K562 (cell line): Measurements from ENCODE around the gene ATP2A3. TPM values are rescaled to one million over a fixed set of nuclear protein-coding genes. Genes with fewer than 3 reads are reported as not detected.

Source experiments
- ATAC-seq: fragments of 200-7000 bp; cut with Tn5 transposase; 3 replicates; pipeline ENCODE4 v1.9.1; 2020; ENCODE audit warnings: moderate library complexity
- BruUV-seq: library from RNA; stranded (reverse); fragments of 400-500 nt; replicated peaks from 2 replicates; lab custom pipeline; 2021; lab: Mats Ljungman, UMichigan
- CTCF ChIA-PET: fragments of 300-600 bp; formaldehyde crosslinking; extraction: SDS; loops from one replicate; lab custom pipeline; 2021; ENCODE audit warnings: low intra/inter-chr PET ratio; lab: Yijun Ruan, JAX
- POLR2A ChIA-PET: fragments of 300-600, 350-650 bp; sonication (Branson Sonifier 250); formaldehyde crosslinking; extraction: SDS; loops from one replicate; lab custom pipeline; 2021; ENCODE audit warnings: antibody characterized with exemption, inconsistent platforms; lab: Yijun Ruan, JAX
- DNase-seq, 4 experiments: peaks; one replicate each; pipeline versions ENCODE4 v3.0.0 to v3.0.0-alpha.2; 2011 to 2018; ENCODE audit warnings: low spot score in 3 of 4, mixed read lengths in 3 of 4; ENCODE audit errors: extremely low read depth in 1 of 4
- FAIRE-seq: peaks from 2 replicates; lab custom pipeline; 2011; peaks lifted over from hg19 to GRCh38; lab: Jason Lieb, UNC
- H2AFZ ChIP-seq: 2 replicates; pipeline ENCODE4 v1.6.0; 2011; ENCODE audit warnings: low read depth, low read length, control low read depth, inconsistent platforms
- H3K27ac ChIP-seq: fragments of 200-600 bp; 3 replicates; pipeline ENCODE4 v1.8.0; 2011; ENCODE audit warnings: low read depth, mild to moderate bottlenecking, control low read depth, inconsistent platforms, low read length, moderate library complexity, mixed read lengths; ENCODE audit errors: extremely low read depth
- H3K27me3 ChIP-seq, 2 experiments: fragments of 300-600 bp in 1 of 2; 2 replicates in 1 of 2; 3 replicates in 1 of 2; pipeline versions ENCODE4 v1.6.0 to v1.8.0; 2011; ENCODE audit warnings: inconsistent platforms in 2 of 2, low read length in 2 of 2, mild to moderate bottlenecking in 1 of 2, mixed read lengths in 1 of 2, moderate library complexity in 1 of 2; ENCODE audit not compliant: control insufficient read depth in 2 of 2, insufficient read depth in 2 of 2
- H3K36me3 ChIP-seq: fragments of 300-600 bp; 3 replicates; pipeline ENCODE4 v1.8.0; 2011; ENCODE audit warnings: mild to moderate bottlenecking, low read length, inconsistent platforms; ENCODE audit not compliant: control insufficient read depth, insufficient read depth
- H3K4me1 ChIP-seq, 2 experiments: fragments of 200-600 bp in 1 of 2; replicated peaks in 1 of 2; 2 replicates in 1 of 2; 3 replicates in 1 of 2; pipeline versions ENCODE4 v1.5.1 to v1.8.0; 2011; ENCODE audit warnings: inconsistent platforms in 2 of 2, low read length in 2 of 2, mild to moderate bottlenecking in 1 of 2, mixed read lengths in 1 of 2, moderate library complexity in 1 of 2; ENCODE audit not compliant: control insufficient read depth in 2 of 2, insufficient read depth in 2 of 2
- H3K4me2 ChIP-seq: 2 replicates; pipeline ENCODE4 v1.6.1; 2011; ENCODE audit warnings: low read length, control low read depth, inconsistent platforms, mixed read lengths; ENCODE audit not compliant: insufficient read depth
- H3K4me3 ChIP-seq: fragments of 200-600 bp; sonication (generic), shearing (Covaris generic); 2 replicates; pipeline ENCODE4 v1.5.1; 2016; ENCODE audit warnings: control low read depth, inconsistent platforms
- H3K79me2 ChIP-seq: fragments of 200-600 bp; 3 replicates; pipeline ENCODE4 v1.8.0; 2011; ENCODE audit warnings: low read length, inconsistent platforms; ENCODE audit not compliant: control insufficient read depth, insufficient read depth
- H3K9ac ChIP-seq, 2 experiments: 2 replicates each; pipeline versions ENCODE4 v1.6.0 to v1.6.1; 2011; ENCODE audit warnings: low read depth in 2 of 2, low read length in 2 of 2, control low read depth in 1 of 2, inconsistent platforms in 1 of 2, mild to moderate bottlenecking in 1 of 2, mixed read lengths in 1 of 2; ENCODE audit not compliant: insufficient read depth in 1 of 2
- H3K9me1 ChIP-seq: one replicate; pipeline ENCODE4 v1.6.0; 2011; ENCODE audit warnings: inconsistent platforms, mild to moderate bottlenecking, low read length, moderate library complexity; ENCODE audit not compliant: control insufficient read depth, insufficient read depth
- H3K9me3 ChIP-seq: replicated peaks from 2 replicates; pipeline ENCODE4 v1.5.1; 2011; ENCODE audit warnings: low read depth, low read length, inconsistent platforms; ENCODE audit not compliant: control insufficient read depth, insufficient read depth
- H4K20me1 ChIP-seq: replicated peaks from 2 replicates; pipeline ENCODE4 v1.6.1; 2011; ENCODE audit warnings: low read length, inconsistent platforms, mixed read lengths; ENCODE audit not compliant: control insufficient read depth, insufficient read depth
- BRF1 ChIP-seq: IDR thresholded peaks from 3 replicates; pipeline ENCODE4 v1.6.1; 2011; ENCODE audit warnings: borderline replicate concordance, mild to moderate bottlenecking; ENCODE audit not compliant: insufficient read length; ENCODE audit errors: extremely low read depth
- CEBPG ChIP-seq, 3 experiments: fragments of 200-800 bp in 1 of 3; sonication (Bioruptor generic) in 1 of 3; sonication (generic) in 1 of 3; formaldehyde crosslinking in 1 of 3; IDR thresholded peaks in 2 of 3; conservative IDR thresholded peaks in 1 of 3; 2 replicates each; pipeline versions ENCODE4 v1.6.1 to v1.8.0; 2016 to 2022; ENCODE audit warnings: missing compliant biosample characterization in 2 of 3, missing genetic modification characterization in 2 of 3, mild to moderate bottlenecking in 1 of 3, missing genetic modification reagents in 1 of 3
- HMG20A ChIP-seq: fragments of 450-650 bp; formaldehyde crosslinking; conservative IDR thresholded peaks from 2 replicates; pipeline ENCODE4 v1.4.0; 2020; ENCODE audit warnings: mild to moderate bottlenecking, mixed read lengths
- MECOM ChIP-seq: fragments of 250-450 bp; sonication (Bioruptor Pico); IDR thresholded peaks from 2 replicates; pipeline ENCODE4 v1.8.0; 2022; ENCODE audit warnings: inconsistent platforms
- MYNN ChIP-seq, 2 experiments: sonication (generic); formaldehyde crosslinking in 1 of 2; IDR thresholded peaks; 2 replicates each; pipeline versions ENCODE4 v1.5.0 to v1.6.1; 2016 to 2020; ENCODE audit warnings: antibody characterized with exemption in 1 of 2, missing genetic modification reagents in 1 of 2
- PML ChIP-seq: IDR thresholded peaks from 2 replicates; pipeline ENCODE4 v1.6.1; 2012; ENCODE audit warnings: low read length, inconsistent platforms
- POLR2AphosphoS2 ChIP-seq: IDR thresholded peaks from 2 replicates; pipeline ENCODE4 v1.6.1; 2012; ENCODE audit warnings: low read length, improper control_type of control experiment
- POLR2G ChIP-seq: fragments of 200-400 bp; formaldehyde crosslinking; IDR thresholded peaks from 2 replicates; pipeline ENCODE4 v1.6.1; 2017; ENCODE audit warnings: low read depth, mild to moderate bottlenecking, antibody characterized with exemption, low read length, moderate library complexity
- RBM22 ChIP-seq: fragments of 200-400 bp; formaldehyde crosslinking; IDR thresholded peaks from 2 replicates; pipeline ENCODE4 v1.6.1; 2018; ENCODE audit warnings: low read length, low read depth; ENCODE audit not compliant: poor library complexity, severe bottlenecking
- SMARCC2 ChIP-seq: fragments of 450-650 bp; IDR thresholded peaks from 2 replicates; pipeline ENCODE4 v1.6.1; 2017; ENCODE audit warnings: antibody characterized with exemption, moderate library complexity, mild to moderate bottlenecking, low read depth
- TEAD4 ChIP-seq, 2 experiments: sonication (generic) in 1 of 2; formaldehyde crosslinking in 1 of 2; IDR thresholded peaks; 2 replicates each; pipeline versions ENCODE4 v1.6.1 to v1.8.0; 2012 to 2022; ENCODE audit warnings: borderline replicate concordance in 1 of 2, inconsistent platforms in 1 of 2, low read length in 1 of 2, mild to moderate bottlenecking in 1 of 2, missing genetic modification reagents in 1 of 2
- ZNF124 ChIP-seq: sonication (generic); formaldehyde crosslinking; IDR thresholded peaks from 2 replicates; pipeline ENCODE4 v1.8.1; 2022; ENCODE audit warnings: missing genetic modification reagents
- ZNF57 ChIP-seq: fragments of 450-650 bp; formaldehyde crosslinking; IDR thresholded peaks from 2 replicates; pipeline ENCODE4 v1.4.0; 2020; ENCODE audit warnings: mild to moderate bottlenecking, moderate library complexity
- WGBS: fragments of 100-300 bp; shearing (Covaris generic); methylation state at CpG from one replicate; pipeline ENCODE4 v1.1.6; 2016; ENCODE audit warnings: low coverage, mixed read lengths; ENCODE audit not compliant: insufficient coverage; ENCODE audit errors: missing lambda C conversion rate; 5-methylcytosine and 5-hydroxymethylcytosine counted together
- in situ Hi-C: fragments of 300-500 bp; cut with MboI; formaldehyde crosslinking; loops from 4 replicates; pipeline ENCODE4 v1.15.0; 2018; ENCODE audit warnings: inconsistent platforms, mixed read lengths
- intact Hi-C: fragments of 100-400 bp; cut with micrococcal nuclease; formaldehyde crosslinking; loops from 2 replicates; pipeline ENCODE4 v1.14.2; 2022
- polyA plus RNA-seq, 8 experiments: library from polyadenylated mRNA; depleted of rRNA in 4 of 8; stranded (reverse) in 5 of 8; unstranded in 3 of 8; fragments of >200 nt; fragmentation: Nextera tagmentation in 2 of 8; fragmentation: Illumina TruSeq in 1 of 8; extraction: Ambion mirVana in 2 of 8; extraction: Trizol in 1 of 8; gene quantifications; 2 replicates each; pipeline versions ENCODE4 v1.2.1 to v1.2.3, GENCODE V29; 2011 to 2014; ENCODE audit warnings: inconsistent platforms in 1 of 8, missing spikeins in 1 of 8
- total RNA-seq, 7 experiments: library from RNA; depleted of rRNA in 6 of 7; stranded (reverse); fragments of >200 nt in 6 of 7; fragmentation: Illumina TruSeq in 2 of 7; extraction: Trizol in 2 of 7; gene quantifications; 2 replicates each; pipeline versions ENCODE4 v1.2.1 to v1.2.3, GENCODE V29; 2011 to 2021; ENCODE audit warnings: low replicate concordance in 1 of 7
- TF ChIP-seq, protein P1 (sequence below): fragments of 250-450 bp; sonication (Bioruptor Pico); IDR thresholded peaks from 2 replicates; pipeline ENCODE4 v1.5.0; 2021

Gene ATP2A3
- total and polyA plus RNA-seq, 9 of the 15 experiments (the other 6 are each of a cell fraction or from before 2014, with no cell fraction given): 0.65 to 103 (median 31.3) TPM

DNA sequence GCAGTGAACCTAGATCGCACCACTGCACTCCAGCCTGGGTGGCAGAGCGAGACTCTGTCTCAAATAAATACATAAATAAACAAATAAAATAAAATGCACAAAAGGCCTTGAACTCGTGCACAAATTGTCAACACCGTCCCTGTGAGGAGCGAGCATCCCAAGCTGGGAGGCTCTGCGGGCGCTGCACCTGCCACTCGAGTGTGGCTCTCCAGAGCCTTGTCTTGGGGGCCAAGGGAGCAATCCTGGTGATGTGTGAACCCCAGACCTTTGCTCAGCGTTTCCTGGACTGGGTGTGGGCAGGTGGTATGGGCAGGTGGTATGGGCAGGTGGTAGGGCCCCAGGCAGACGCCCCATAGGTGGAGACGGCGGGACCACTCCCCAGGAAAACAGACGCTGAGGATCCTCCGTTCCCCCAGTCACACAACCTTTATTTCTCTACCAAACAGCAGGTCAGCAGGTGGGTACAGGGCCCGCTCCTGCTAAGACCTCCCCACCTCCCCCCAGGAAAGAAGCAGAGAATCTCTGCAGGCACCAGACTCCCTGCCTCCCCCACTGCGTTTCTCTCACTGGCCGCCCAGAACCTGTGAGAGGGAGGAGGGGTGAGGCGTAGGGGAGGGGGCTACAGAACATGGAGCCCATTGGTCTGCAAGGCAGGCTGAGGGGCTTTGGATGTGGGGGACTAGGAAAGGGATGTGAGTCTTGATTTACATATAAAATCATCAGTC is 40.6 kb downstream of the ATP2A3 start:
- peak; percentile 7; the same call in 1 of the 3 replicates for ATAC-seq
- H3K36me3 ChIP-seq: peaks cover 16% of the 10 kb centered on the region; the same call in 1 of the 3 replicates
- BruUV-seq: no TSS peak
- H3K9me3 ChIP-seq: no peaks in the 10 kb centered on the region
- ChIA-PET POLR2A (interaction anchor here (0.9 kb wide), 1 partner anchor 10 kb away, joined by 3 read pairs; no protein-coding TSS in a partner anchor), CTCF (no interaction called here)
- H3K9me1 ChIP-seq: no peaks in the 10 kb centered on the region
- peak; percentile 68 for TF ChIP-seq RBM22
- TF ChIP-seq POLR2AphosphoS2: peak; percentile 88; the same call in 1 of the 2 replicates
- TF ChIP-seq POLR2G: peak; percentile 71
- TF ChIP-seq PML: 0 out of 2 replicates have a peak, but pooled peaks have one; percentile 0
- no peak for TF ChIP-seq ZNF57 (CRISPR knock-in tag)
- intact Hi-C loops (no loop called here), in situ Hi-C loops (no loop called here)
- no peak overlapping the region for H3K4me2 ChIP-seq
- FAIRE-seq: no peak
- H3K27ac ChIP-seq: no peak overlapping the region
- no peak for DNase-seq
- H3K9ac ChIP-seq: no peak overlapping the region
- no peaks in the 10 kb centered on the region for H3K27me3 ChIP-seq
- no peak overlapping the region for H2AFZ ChIP-seq
- H3K4me3 ChIP-seq: no peak overlapping the region
- peaks cover 5 to 34% of the 10 kb centered on the region in 2 experiments; a peak in 4 of 5 replicates for H3K4me1 ChIP-seq
- no peaks in the 10 kb centered on the region; the same call in 1 of the 2 replicates for H4K20me1 ChIP-seq
- WGBS: 78% methylated on average over 12 of the region's 18 CpGs
- no peaks in the 10 kb centered on the region for H3K79me2 ChIP-seq

DNA sequence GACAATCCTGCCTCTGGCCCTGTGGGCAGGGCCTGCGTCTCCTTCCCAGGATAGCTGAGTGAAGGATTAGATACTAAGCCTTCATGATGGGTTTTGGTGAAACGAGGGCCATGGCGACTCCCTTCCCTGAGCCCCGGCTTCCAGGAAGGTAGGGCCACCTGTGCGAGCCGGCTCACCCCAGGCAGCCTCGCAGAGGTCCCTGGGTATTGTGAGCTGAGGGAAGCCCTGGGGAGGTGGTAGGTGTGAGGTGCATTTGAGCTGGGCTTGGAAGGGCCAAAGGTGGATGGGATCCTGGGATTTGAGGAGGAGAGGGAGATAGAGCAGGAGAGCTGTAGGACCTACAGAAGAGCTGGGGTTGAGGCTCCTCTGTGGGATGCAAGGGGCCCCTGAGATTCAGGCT is 41.5 kb downstream of the ATP2A3 start:
- FAIRE-seq: no peak
- 45% methylated on average over 6 of the region's 7 CpGs for WGBS
- no peak for TF ChIP-seq TEAD4 (IDR thresholded peaks at IDR 0.05; ENCODE audit: low read length)
- no peak for TF ChIP-seq TEAD4 (CRISPR knock-in tag; IDR thresholded peaks at IDR 0.05; ENCODE audit: borderline replicate concordance)
- TF ChIP-seq HMG20A (CRISPR knock-in tag): no peak
- TF ChIP-seq POLR2G: peak; percentile 55; the same call in 1 of the 2 replicates
- TF ChIP-seq ZNF124 (CRISPR knock-in tag): no peak
- no peak for TF ChIP-seq MECOM (CRISPR knock-in tag)
- TF ChIP-seq CEBPG (CRISPR knock-in tag; IDR thresholded peaks at IDR 0.05): no peak
- no peak for TF ChIP-seq CEBPG (tag; conservative IDR thresholded peaks at IDR 0.05 in 1 of 2, IDR thresholded peaks at IDR 0.05 in 1 of 2)
- peak; percentile 61; the same call in 1 of the 2 replicates for TF ChIP-seq POLR2AphosphoS2
- no peak for TF ChIP-seq BRF1
- TF ChIP-seq, protein P1, sequence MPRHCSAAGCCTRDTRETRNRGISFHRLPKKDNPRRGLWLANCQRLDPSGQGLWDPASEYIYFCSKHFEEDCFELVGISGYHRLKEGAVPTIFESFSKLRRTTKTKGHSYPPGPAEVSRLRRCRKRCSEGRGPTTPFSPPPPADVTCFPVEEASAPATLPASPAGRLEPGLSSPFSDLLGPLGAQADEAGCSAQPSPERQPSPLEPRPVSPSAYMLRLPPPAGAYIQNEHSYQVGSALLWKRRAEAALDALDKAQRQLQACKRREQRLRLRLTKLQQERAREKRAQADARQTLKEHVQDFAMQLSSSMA: no peak
- TF ChIP-seq MYNN (IDR thresholded peaks at IDR 0.05): 0 out of 2 replicates have a peak, but pooled peaks have one; percentile 13
- TF ChIP-seq MYNN (CRISPR knock-in tag; IDR thresholded peaks at IDR 0.05): no peak
- no peak for TF ChIP-seq SMARCC2

More for the DNA sequence above, 41.5 kb downstream of the ATP2A3 start:
- H3K9me3 ChIP-seq: no peaks in the 10 kb centered on the region
- H3K27ac ChIP-seq: no peak overlapping the region
- intact Hi-C loops (no loop called here), in situ Hi-C loops (no loop called here)
- no peaks in the 10 kb centered on the region; the same call in 1 of the 2 replicates for H4K20me1 ChIP-seq
- no peak overlapping the region for H3K4me3 ChIP-seq
- H3K9me1 ChIP-seq: no peaks in the 10 kb centered on the region
- H3K9ac ChIP-seq: peak overlapping the region in 1 of 2 experiments; percentile 26; a peak in 1 of 4 replicates
- no TSS peak for BruUV-seq
- CTCF ChIA-PET: no interaction called here
- H3K27me3 ChIP-seq: no peaks in the 10 kb centered on the region
- H3K36me3 ChIP-seq: peaks cover 10% of the 10 kb centered on the region; the same call in 1 of the 3 replicates
- DNase-seq (no peak), ATAC-seq (peak; percentile 10)
- H3K79me2 ChIP-seq: no peaks in the 10 kb centered on the region
- H3K4me2 ChIP-seq: no peak overlapping the region
- H2AFZ ChIP-seq: no peak overlapping the region
- POLR2A ChIA-PET: no interaction called here
- H3K4me1 ChIP-seq: peaks cover 8 to 26% of the 10 kb centered on the region in 2 experiments
